Germinal center (tissue), 1 donor: ENCODE results near the gene MTHFD1L.
A peak's percentile ranks its signal among the peaks of the same experiment; 100 is the strongest.

Experiments used
- DNase-seq: peaks from one replicate; pipeline ENCODE4 v3.0.0; 2012; ENCODE audit warnings: mixed read lengths, low spot score

MTHFD1L gene

GRCh38 chr6:150991487-150991886, 126.0 kb downstream of the MTHFD1L start:
- DNase-seq: no peak

- DNase-seq: no peak
These were observed 126.8 kb downstream of the MTHFD1L start for GRCh38 chr6:150992262-150992661.

GRCh38 chr6:150992703-150993102, 127.2 kb downstream of the MTHFD1L start:
- no peak for DNase-seq

DNA sequence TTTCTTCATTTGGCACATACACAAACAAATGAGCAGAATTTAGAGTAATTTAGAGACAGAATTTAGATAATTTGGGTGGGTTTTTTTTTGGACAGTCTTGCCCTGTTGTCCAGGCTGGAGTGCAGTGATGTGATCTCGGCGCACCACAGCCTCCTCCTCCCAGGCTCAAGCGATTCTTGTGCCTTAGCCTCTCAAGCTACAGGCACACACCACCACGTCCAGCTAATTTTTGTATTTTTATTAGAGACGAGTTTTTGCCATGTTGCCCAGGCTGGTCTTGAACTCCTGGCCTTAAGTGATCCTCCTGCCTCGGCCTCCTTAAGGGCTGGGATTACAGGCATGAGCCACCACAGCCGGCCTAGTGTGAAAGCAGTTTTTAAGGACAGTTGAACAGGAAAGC, 127.8 kb downstream of the MTHFD1L start:
- DNase-seq: no peak

GRCh38 chr6:150994026-150994425, 128.5 kb downstream of the MTHFD1L start:
- no peak for DNase-seq

GRCh38 chr6:150996968-150997367, 131.5 kb downstream of the MTHFD1L start:
- DNase-seq: no peak

DNA sequence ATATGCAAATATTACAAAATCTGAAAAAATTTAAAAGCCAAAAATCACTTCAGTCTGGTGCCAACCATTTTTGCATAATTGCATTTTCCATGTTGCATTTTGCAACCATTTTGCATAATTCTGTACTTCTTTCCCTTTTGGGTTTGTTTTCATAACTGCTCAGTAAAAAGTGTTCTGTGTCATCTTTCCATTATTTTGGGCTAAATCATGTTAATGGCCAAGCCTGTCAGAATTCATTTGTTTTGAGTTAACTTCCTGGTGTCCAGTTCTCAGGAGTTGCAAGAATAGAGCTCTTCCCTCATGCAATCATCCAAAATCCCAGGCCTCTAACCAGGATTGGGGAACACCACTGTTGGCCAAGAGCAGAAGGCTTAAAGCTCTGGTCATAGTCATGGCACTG, 133.6 kb downstream of the MTHFD1L start:
- no peak for DNase-seq

DNA sequence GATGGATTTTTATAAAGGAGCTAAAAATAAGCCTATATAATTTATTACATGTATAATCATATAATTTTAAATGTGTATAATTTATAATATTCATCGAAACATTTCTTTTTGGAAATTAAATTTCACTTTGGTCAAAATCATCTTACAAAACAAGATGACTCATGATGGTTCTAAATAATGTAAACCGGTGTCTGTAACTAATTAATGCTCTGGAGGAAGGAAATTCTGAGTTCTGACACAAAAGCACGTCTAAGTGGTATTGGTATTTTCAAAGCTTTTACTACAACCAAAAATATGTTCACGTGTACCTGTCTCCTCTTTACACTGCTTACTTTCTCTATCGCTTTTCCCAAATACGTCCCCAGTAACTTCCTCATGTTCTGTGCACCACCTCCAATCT, 134.1 kb downstream of the MTHFD1L start:
- DNase-seq: no peak

GRCh38 chr6:151001387-151002056, 136.0 kb downstream of the MTHFD1L start:
- DNase-seq: no peak

- DNase-seq: no peak
These were observed 136.6 kb downstream of the MTHFD1L start for GRCh38 chr6:151002057-151002450.

GRCh38 chr6:151002491-151002935, 137.0 kb downstream of the MTHFD1L start:
- DNase-seq: no peak

DNA sequence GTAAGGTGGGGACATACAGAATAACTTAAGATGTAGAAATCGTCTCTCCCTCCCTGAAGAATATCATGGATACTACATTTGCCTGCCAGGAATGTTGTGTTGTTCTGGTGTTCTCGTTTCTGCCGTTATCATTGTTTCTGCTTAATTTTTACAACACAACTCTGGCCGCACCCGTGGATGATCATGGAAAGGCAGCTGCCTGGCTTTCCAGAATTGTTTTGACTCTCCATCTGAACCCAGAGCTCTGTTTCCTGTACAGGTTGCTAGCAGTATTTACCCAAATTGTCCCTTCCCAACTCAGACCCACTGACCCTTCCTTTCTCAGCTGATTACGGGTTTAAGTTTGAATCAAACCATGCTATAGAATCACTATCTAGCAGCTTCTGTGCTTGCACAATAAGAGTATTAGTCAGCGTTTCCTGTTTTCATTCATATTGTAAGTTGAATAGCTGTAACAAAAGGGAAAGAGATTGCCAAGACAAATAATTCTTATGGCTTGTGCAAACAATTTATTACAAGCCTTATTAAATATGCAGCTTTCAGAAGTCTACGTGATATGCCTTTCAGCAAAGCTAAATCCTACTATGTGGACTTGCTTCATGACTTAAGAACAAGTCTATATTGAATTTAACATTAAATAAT, 139.0 kb downstream of the MTHFD1L start:
- DNase-seq: no peak

GRCh38 chr6:151005164-151005563, 139.7 kb downstream of the MTHFD1L start:
- no peak for DNase-seq

GRCh38 chr6:151005896-151006632, 140.6 kb downstream of the MTHFD1L start:
- DNase-seq: no peak

- DNase-seq: no peak
These were observed 141.6 kb downstream of the MTHFD1L start for GRCh38 chr6:151007076-151007475.

GRCh38 chr6:151007922-151008321, 142.4 kb downstream of the MTHFD1L start:
- DNase-seq: no peak

GRCh38 chr6:151008425-151008824, 142.9 kb downstream of the MTHFD1L start:
- DNase-seq: no peak

GRCh38 chr6:151009576-151009975, 144.1 kb downstream of the MTHFD1L start:
- no peak for DNase-seq

DNA sequence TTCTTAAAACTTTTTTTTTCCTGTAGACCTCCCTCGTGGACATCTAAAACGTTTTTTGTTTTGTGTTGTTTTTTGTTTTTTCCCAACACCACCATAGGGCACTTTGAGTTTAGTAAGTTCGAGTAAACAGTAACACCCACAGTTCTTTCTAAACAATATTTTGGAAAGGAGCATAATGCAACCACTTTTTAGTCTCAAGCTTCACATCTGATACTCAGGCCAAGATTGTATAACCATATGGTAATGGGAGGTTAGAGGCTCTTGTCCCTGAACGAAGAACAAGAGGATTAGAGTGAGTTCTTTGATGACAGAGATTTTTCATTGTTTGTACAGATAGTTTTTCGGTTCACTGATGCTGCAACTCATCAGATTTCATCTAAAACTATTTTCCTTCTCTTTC, 144.6 kb downstream of the MTHFD1L start:
- DNase-seq: no peak

- DNase-seq: no peak
These were observed 147.1 kb downstream of the MTHFD1L start for GRCh38 chr6:151012321-151013294.

GRCh38 chr6:151014404-151015100, 149.1 kb downstream of the MTHFD1L start:
- DNase-seq: peak; percentile 65
